Non-pigmented ciliary epithelial cell (primary cell): ENCODE data around the gene MUC5B.

Experiments used
- DNase-seq: peaks from one replicate; pipeline ENCODE4 v3.0.0-alpha.2; 2010; ENCODE audit warnings: low read depth

Gene MUC5B

DNA sequence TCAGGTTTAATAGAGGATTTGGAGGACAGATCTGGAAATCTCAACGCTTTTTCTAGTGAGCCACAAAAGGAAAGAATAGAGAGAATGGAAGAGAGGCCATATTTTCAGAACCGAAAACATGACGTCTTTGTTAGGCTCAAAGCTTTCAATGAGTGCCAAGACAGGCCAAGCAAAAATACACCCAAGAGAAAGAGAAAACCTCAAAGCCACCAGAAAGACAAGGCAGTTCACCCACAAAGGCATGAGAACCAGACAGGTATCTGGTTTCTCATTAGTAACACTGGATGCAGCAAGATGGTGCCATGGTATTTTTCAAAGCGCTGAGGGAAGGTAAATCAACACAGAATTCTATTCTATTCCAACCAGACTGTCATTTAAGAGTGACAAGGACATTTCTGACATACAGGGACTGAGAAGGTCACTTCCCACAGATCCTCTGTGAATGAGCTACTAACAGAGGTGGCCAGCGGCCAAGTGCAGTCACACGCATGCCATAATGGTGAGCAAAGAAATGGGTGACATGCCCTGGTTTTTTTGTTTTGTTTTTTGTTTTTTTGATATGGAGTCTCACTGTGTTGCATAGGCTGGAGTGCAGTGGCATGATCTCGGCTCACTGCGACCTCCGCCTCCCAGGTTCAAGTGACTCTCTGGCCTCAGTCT, 44.7 kb downstream of the MUC5B start:
- DNase-seq = no peak

DNA sequence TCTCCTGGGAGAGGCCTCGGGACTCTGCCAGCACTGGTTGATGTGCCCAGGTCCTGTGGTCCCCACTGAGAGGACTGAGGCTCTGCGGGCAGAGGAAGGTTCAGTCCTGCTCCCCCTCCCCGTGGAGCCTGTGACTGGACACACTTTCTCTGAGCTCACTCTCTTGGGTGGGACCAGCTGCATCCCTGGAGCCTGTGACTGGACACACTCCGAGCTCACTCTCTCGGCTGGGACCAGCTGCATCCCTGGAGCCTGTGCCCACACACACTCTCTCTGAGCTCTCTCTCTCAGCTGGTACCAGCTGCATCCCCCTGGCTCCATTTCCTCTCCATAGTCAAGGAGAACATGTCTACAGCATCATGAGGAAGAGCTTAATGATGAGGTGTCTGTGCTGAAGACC, 47.1 kb downstream of the MUC5B start:
- no peak for DNase-seq

- DNase-seq = no peak
These were observed 47.6 kb downstream of the MUC5B start for GRCh38 chr11:1270476-1270875.

DNA sequence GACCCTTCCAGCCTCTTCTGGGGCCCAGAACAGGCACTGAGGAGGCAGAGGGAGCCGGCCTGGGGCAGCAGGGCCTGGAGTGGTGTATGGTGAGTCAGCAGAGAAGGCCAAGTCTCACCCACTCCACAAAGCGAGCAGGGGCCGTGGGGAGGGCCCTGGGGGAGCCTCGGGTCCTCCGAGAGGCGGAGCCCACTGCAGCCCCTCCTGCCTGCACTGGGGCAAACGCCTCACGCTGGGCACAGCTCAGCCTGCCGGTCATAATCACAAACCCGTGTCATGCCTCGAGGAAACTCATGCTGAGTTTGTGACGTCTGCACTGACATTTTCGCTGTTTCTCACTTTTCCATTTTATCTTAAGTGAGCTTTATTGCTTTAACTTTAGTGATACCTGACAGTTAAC, 48.1 kb downstream of the MUC5B start:
- peak; percentile 2 for DNase-seq

GRCh38 chr11:1271406-1271805, 48.5 kb downstream of the MUC5B start:
- no peak for DNase-seq

DNA sequence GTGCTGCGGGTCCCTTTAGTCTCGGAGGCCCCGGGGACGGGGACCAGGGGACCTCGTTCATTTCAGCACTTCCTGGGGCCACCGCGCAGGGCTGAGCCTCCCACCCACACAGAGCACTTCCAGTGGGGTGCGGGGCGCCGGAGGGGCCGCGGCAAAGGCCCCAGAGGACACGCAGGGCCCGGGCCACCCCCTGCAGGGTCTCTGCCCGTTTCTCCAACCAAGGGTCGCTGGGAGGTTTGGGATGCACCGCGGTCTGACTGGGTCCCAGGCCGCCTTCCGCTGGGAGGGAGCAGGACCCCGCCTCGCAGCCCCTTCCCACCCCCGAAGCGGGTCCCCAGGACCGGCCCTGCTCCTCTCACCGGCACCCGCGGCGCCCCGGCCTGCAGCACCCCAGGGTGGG, 49.1 kb downstream of the MUC5B start:
- DNase-seq = no peak

- DNase-seq = no peak
These were observed 49.7 kb downstream of the MUC5B start for GRCh38 chr11:1272531-1272930.

DNA sequence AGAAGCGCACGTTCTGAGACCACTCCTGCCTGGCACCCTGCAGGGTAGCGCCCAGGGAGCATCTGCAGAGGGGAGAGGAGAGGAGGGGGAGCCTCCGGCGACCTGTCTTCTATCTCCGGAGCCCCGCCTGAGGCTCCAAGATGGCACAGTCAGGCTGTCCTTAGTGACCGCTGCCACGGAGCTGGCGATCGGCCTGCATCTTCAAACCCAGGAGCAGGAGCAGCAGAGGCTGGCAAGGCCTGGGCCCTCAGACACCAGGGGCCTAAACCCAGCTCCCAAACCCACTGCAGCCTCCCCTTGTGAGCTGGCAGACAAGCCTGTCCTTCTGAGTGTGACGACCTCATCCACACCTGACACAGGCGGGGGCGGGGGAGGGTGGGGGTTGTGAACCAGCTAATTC, 51.6 kb downstream of the MUC5B start:
- no peak for DNase-seq

DNA sequence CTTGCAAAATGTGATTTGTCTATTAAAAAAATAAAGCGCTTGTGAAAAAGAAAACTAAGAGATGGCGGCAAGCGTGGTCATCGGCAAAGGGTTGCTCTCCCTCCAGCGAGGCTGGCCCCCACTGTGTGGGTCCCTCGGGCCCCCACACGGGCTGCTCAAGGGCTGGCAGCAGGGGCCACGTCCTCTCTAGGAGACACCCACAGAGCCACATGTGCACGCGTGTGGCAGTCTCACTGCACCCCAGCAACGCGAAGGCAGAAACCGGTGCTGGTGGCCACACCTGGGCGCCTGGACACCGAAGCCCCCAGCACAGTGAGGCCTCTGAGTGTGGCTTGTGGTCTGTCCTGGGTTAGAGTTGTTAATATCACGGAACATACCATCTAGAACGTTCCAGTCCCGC, 52.2 kb downstream of the MUC5B start:
- DNase-seq = no peak

GRCh38 chr11:1276041-1276790, 53.4 kb downstream of the MUC5B start:
- DNase-seq = no peak

DNA sequence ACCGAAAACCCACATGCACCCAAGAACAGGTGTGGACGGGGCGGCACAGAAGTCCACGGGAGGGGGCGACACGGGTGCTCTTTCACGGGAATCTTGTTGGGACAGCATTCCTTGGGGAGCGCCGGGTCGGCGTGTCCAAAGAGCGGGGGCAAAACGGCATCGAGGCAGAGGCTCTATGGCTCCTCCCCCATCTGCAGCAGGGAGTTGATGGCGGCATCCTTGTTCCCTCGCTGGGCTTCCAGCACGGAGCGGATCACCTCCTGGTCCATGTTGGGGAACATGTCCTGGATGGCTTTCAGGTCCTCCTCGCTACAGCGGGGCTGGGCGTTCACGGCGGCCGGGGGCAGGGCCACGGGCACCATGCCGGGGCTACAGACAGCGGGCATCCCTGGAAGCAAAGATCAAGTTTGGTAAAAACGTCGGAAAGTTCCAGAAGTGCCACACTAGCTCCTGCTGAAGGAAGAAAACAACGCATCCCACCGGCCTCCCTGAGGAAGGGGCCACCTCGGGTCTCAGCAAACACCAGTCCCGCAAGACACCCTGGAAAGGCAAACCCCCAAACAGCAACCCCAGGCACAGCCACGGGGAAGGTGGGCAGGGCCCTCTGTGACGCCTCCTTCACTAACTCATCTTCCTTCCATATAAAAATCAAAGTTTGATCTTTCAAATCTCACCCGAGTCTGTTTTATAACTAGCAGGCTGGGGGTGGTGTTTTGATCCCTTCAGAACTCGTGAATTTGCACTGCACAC, 54.2 kb downstream of the MUC5B start:
- no peak for DNase-seq

- DNase-seq = no peak
These were observed 55.2 kb downstream of the MUC5B start for GRCh38 chr11:1277936-1278512.

- DNase-seq = no peak
These were observed 56.2 kb downstream of the MUC5B start for GRCh38 chr11:1278766-1279673.

DNA sequence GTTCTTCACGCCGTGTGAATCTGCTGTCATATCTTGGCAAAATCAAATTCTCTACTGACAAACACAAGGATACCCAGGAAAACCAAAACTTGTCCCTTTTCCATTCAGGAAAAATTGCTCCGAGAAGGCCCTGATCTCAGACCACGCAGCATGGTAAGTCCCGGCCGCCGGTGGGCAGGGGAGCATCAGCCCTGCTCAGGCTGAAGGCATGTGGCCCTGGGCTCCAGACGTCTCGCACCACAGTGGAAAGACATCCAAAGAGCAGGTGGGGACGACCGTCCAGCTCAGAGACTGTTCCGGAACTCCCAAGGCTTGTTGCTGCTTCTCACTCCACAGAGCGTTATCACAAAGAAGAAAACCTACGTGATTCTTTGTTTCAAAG, 56.8 kb downstream of the MUC5B start:
- DNase-seq = no peak

- no peak for DNase-seq
These were observed 57.5 kb downstream of the MUC5B start for GRCh38 chr11:1280116-1281035.

DNA sequence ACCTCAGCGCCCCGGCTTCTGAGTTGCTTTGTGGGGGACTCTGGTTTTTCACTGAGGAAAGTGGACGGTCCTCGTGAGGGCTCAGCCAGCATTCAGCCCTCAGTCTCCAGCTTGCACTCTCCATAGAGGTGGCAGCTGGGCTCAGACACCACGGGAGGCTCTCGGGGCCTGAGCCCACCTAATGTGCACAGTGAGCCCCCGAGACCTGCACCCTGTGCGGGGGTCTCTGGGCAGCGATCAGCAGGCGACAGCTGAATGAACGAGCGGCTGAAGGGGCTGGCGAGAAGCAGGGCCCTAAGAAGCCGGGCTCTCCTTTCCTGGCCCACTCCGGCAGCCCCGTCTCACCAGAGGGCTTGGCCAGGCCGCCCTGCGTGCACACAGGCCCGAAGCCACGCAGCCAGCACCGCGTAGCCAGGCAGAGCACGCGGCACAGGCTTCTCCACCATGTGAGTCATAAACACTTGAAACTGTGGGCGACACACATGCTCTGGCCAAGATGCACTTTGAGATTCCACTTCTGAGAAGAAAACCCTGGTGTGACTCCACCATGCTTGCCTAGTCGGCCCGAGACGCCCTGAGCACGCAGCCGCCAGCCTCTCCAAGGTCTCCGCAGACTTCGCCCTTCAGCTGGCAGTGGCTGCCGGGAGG, 58.6 kb downstream of the MUC5B start:
- DNase-seq = no peak

DNA sequence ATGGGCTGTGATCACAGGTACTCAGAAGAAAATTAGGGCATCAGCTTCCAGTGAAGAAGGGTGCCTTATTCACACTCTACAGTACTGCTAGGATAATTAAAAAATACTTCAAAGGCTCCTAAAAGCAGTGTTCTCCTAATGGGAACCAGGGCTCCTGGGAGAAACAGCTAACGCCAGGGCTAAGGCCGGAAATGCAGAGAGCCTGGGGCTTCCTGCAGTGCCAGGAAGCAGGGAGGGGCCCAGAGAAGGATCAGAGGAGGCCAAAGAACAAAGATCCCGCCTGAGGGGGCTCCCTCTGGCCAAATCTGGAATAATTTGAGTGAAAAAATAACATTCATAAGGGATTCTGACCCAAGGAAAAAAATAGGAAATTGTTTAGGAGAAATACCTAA, 59.1 kb downstream of the MUC5B start:
- no peak for DNase-seq

DNA sequence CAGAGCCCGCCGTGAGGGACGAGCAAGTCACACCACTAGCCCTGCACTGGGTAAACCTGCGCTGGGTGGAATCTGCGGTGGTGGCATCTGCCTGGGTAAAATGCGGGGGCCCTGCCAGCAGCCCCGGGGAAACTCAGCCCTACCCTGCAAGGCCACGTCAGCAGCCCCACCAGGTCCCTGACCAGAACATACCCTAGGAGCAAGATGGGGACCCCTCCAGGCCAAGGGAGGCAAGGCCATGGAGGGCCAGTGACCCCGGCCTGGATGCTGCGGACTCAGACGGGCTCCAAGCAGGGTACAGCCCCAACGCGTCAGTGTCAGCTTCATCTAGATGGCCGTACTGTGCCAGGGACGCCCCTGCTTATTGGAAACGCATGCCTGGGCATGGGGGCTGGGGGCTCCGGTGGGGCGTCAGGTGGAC, 60.2 kb downstream of the MUC5B start:
- DNase-seq = no peak

DNA sequence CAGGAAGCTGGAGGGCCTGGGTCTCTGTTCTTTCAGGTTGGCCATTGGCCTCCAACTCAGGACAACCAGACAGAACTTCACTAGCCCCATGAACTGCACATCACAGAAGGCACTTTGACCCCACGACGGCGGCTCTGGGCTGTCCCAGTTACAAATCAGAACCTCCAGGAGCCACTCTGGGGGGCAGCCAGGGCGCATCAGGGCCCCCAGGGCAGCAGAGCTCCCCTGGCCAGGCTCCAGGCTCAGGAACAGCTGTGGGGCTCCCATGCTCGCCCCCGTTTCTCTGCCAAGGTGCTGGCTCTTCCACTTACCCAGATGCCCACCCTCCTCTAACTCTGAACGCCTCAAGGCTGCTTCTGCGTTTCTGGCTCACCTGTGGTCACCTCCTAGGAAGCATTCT, 61.0 kb downstream of the MUC5B start:
- no peak for DNase-seq

DNA sequence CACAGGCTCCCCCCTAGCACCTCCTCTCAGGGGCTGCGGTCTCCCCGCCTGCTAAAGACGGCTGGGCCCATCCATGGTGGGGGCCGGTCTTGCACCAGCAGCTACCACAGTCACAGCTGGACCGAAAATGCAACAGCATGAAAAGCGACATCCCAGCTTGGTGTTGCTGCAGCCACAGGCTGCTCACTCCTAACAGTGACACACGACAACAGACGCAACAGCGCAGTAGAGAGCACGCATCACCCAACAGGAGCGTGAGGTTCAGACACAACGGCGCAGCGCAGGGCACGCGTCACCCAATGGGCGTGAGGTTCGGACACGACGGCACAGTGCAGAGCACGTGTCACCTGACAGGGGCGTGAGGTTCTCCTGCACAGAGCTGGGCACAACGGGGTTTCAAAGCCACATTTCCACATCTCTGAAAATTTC, 62.5 kb downstream of the MUC5B start:
- DNase-seq = no peak
